GM12892 (cell line): ENCODE measurements around the gene MBTD1.
A peak's percentile ranks its signal among the peaks of the same experiment; 100 is the strongest.

ENCODE experiments used
- DNase-seq: peaks from one replicate; pipeline ENCODE4 v3.0.0; 2011; ENCODE audit not compliant: insufficient read length
- FAIRE-seq: peaks from 2 replicates; lab custom pipeline; 2011; peaks lifted over from hg19 to GRCh38; lab: Jason Lieb, UNC
- POLR2A ChIP-seq: IDR thresholded peaks from 2 replicates; pipeline ENCODE4 v1.6.1; 2011; ENCODE audit warnings: low read depth, low read length, control low read depth
- POLR2AphosphoS5 ChIP-seq: IDR thresholded peaks from 2 replicates; pipeline ENCODE4 v1.6.1; 2011; ENCODE audit warnings: low read depth, low read length, control low read depth
- TAF1 ChIP-seq: IDR thresholded peaks from 2 replicates; pipeline ENCODE4 v1.6.1; 2011; ENCODE audit warnings: low read depth, mild to moderate bottlenecking, control low read depth, low read length, borderline replicate concordance

The MBTD1 gene

GRCh38 chr17:51153210-51154072 is 106.4 kb downstream of the MBTD1 start, which contains the start of gene NME1:
NME1 (plus strand) TSS chr17:51153559; CDS start chr17:51155655, 2,096 bp downstream.
- TF ChIP-seq POLR2AphosphoS5 (peak; percentile 90), POLR2A (peak; percentile 85), TAF1 (peak; percentile 95)
- DNase-seq (peak; percentile 80), FAIRE-seq (peak; percentile 93)

GRCh38 chr17:51152766-51153209 is 107.1 kb downstream of the MBTD1 start:
- no peak for TF ChIP-seq POLR2AphosphoS5
- TF ChIP-seq TAF1, result no peak
- no peak for TF ChIP-seq POLR2A
- DNase-seq (no peak), FAIRE-seq (no peak)

GRCh38 chr17:51150932-51151331 is 108.9 kb downstream of the MBTD1 start:
- no peak for TF ChIP-seq POLR2A
- no peak for TF ChIP-seq POLR2AphosphoS5
- TF ChIP-seq TAF1, result no peak
- DNase-seq (no peak), FAIRE-seq (no peak)

GRCh38 chr17:51149163-51149562 is 110.7 kb downstream of the MBTD1 start:
- DNase-seq (no peak), FAIRE-seq (no peak)
- TF ChIP-seq POLR2AphosphoS5 (no peak), TAF1 (no peak), POLR2A (no peak)

- FAIRE-seq (no peak), DNase-seq (no peak)
- TF ChIP-seq POLR2A (no peak), POLR2AphosphoS5 (no peak), TAF1 (no peak)
These were observed 112.2 kb downstream of the MBTD1 start for GRCh38 chr17:51147650-51148049.

DNA sequence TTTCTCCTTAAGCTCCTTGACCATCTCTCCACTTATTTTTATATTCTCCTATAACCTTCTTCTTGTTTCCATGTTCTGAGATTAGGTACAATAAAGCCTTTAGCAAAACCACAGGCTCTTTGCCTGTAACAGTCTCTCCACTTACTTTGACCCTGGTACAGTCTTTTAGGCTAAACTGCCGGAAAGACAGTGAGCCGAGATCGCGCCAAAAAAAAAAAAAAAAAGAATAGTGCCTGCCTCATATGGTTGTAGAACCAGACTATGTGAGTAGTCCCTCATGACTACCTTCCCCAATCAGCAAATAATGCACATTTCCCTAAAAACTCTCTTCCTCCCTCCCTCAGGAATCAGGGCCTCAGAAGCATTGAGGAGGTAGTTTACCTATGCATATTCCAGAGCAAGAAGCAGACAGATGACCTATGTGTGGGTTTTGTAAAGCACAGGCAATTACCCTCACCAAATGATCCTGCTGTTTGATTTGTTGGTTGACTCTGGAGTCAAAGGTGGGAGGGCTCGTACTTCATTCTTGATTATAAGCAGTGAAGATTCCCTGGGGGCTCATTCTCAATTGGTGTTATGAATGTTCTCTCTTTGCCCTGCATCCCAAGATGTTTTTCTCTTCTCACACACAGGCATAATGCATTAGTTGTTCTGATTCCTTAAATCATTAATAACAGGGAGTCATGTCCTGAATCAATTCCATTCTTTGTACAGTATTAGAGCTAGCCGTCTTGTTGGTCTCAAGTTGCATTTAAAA is 115.4 kb downstream of the MBTD1 start:
- no peak for TF ChIP-seq POLR2AphosphoS5
- TF ChIP-seq POLR2A, result no peak
- TF ChIP-seq TAF1, result no peak
- DNase-seq, result no peak
- FAIRE-seq, result no peak

DNA sequence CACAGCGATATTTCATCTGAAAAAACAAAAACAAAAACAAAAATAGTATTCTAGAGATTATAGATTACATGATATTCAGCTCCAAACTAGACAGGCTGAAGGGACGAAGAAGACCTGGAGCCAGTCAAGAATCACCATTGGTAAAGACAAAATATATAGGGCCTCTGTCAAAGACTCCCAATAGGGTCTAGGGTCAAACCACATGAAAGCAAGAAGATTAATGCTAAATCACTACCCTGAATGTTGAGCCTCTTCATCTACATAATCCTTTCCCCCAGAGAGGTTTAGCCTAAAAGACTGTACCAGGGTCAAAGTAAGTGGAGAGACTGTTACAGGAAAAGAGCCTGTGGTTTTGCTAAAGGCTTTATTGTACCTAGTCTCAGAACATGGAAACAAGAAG is 117.3 kb downstream of the MBTD1 start:
- TF ChIP-seq POLR2A (no peak), POLR2AphosphoS5 (no peak), TAF1 (no peak)
- FAIRE-seq, result no peak
- DNase-seq, result no peak

- TF ChIP-seq POLR2A, result no peak
- DNase-seq (no peak), FAIRE-seq (no peak)
These were observed 123.9 kb downstream of the MBTD1 start for GRCh38 chr17:51135956-51136355.

DNA sequence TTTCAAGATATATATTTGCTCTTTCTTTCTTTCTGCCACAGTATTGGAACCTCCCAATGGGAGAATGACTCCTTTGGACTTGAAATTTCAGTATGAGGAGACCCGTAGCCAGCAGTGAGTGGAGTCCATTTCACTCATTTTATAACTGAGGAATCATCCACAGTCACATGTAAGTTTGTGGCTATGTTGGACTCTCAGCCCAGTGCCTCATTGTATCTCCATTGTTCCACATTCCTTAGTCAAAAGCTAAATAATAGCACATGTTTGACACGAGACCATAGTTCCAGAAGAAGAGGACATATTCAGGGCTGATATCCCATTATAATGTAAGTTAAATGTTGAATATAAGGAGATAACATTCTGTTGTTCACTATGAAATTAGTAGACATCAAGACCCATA is 126.5 kb downstream of the MBTD1 start:
- no peak for DNase-seq
- no peak for FAIRE-seq
- TF ChIP-seq POLR2A (no peak), POLR2AphosphoS5 (no peak), TAF1 (no peak)

DNA sequence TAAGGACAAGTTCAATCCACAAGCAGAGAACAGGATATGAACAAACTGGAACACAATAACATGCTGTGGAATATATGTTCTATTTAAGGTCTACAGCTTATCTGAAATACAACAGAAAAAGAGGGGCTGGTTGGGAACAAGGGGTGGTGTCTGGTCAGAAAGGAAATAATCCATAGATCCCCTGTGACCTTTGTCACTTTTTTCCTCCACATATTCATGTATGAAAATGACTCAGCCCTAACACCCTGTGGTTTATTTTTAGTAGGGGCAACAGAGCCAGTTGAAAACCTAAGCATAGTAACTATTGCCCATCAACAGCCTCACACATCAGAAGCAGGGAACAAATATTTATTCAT is 126.9 kb downstream of the MBTD1 start:
- no peak for FAIRE-seq
- no peak for DNase-seq
- TF ChIP-seq POLR2A, result no peak
- no peak for TF ChIP-seq POLR2AphosphoS5
- no peak for TF ChIP-seq TAF1

- no peak for FAIRE-seq
- TF ChIP-seq POLR2AphosphoS5, result no peak
- TF ChIP-seq TAF1, result no peak
- TF ChIP-seq POLR2A, result no peak
- DNase-seq, result no peak
These were observed 131.8 kb downstream of the MBTD1 start for GRCh38 chr17:51128076-51128475.
